B cell (primary cell): Measurements from ENCODE around the gene INTS6L. TPM values are rescaled to one million over a fixed set of nuclear protein-coding genes. Genes with fewer than 3 reads are reported as not detected.

ENCODE experiments used
- ATAC-seq: fragments of 200-7000 bp; cut with Tn5 transposase; one replicate; pipeline ENCODE4 v1.10.0; 2021; ENCODE audit warnings: low read depth, mild to moderate bottlenecking, moderate number of reproducible peaks, moderate library complexity
- CTCF ChIA-PET: fragments of 350-600 bp; sonication (Branson Sonifier 250); formaldehyde crosslinking; loops from one replicate; lab custom pipeline; 2021; ENCODE audit warnings: antibody characterized with exemption, inconsistent platforms; lab: Charles Lee
- POLR2A ChIA-PET: fragments of 350-600 bp; sonication (Branson Sonifier 250); formaldehyde crosslinking; loops from one replicate; lab custom pipeline; 2021; ENCODE audit warnings: antibody characterized with exemption; lab: Charles Lee
- DNase-seq: peaks from one replicate; pipeline ENCODE4 v3.0.0; 2013
- H2AFZ ChIP-seq: 2 replicates; pipeline ENCODE4 v1.6.1; 2012; ENCODE audit warnings: mild to moderate bottlenecking, low read depth, low read length; ENCODE audit not compliant: insufficient read depth, poor library complexity, severe bottlenecking
- H3K27ac ChIP-seq, 2 donors: 1 replicate in 1 of 2; 2 replicates in 1 of 2; pipeline ENCODE4 v1.5.1; 2012 to 2013; ENCODE audit warnings: low read length in 2 of 2, mild to moderate bottlenecking in 2 of 2, moderate library complexity in 1 of 2
- H3K27me3 ChIP-seq, 4 experiments: fragments of 200-600 bp in 1 of 4; sonication (generic) in 1 of 4; replicated peaks in 1 of 4; 1 replicate in 2 of 4; 2 replicates in 2 of 4; pipeline versions ENCODE4 v1.6.1 to v1.7.0; 2013 to 2016; ENCODE audit warnings: low read length in 3 of 4, mild to moderate bottlenecking in 2 of 4, mixed read lengths in 1 of 4, moderate library complexity in 1 of 4; ENCODE audit not compliant: insufficient read depth in 4 of 4, control insufficient read depth in 3 of 4; ENCODE audit errors: control extremely low read depth in 1 of 4
- H3K36me3 ChIP-seq, 2 experiments: replicated peaks in 1 of 2; 1 replicate in 1 of 2; 2 replicates in 1 of 2; pipeline versions ENCODE4 v1.6.1 to v1.7.1; 2013; ENCODE audit warnings: low read length in 1 of 2; ENCODE audit not compliant: insufficient read depth in 2 of 2, control insufficient read depth in 1 of 2; ENCODE audit errors: control extremely low read depth in 1 of 2, extremely low read depth in 1 of 2
- H3K4me1 ChIP-seq, 2 donors: fragments of 200-600 bp in 1 of 2; sonication (generic) in 1 of 2; 1 replicate in 1 of 2; 2 replicates in 1 of 2; pipeline versions ENCODE4 v1.5.1 to v1.6.1; 2013 to 2017; ENCODE audit warnings: low read length in 2 of 2; ENCODE audit not compliant: control insufficient read depth in 2 of 2, insufficient read depth in 2 of 2
- H3K4me2 ChIP-seq: replicated peaks from 2 replicates; pipeline ENCODE3; 2012; ENCODE audit warnings: mild to moderate bottlenecking, low read depth, low read length; ENCODE audit not compliant: poor library complexity, severe bottlenecking
- H3K4me3 ChIP-seq, 5 experiments: fragments of 200-600 bp in 1 of 5; sonication (generic) in 1 of 5; 1 replicate in 3 of 5; 2 replicates in 2 of 5; pipeline versions ENCODE4 v1.5.1 to v1.7.0; 2011 to 2016; ENCODE audit warnings: low read length in 4 of 5, mild to moderate bottlenecking in 4 of 5, low read depth in 2 of 5, control low read depth in 1 of 5, moderate library complexity in 1 of 5; ENCODE audit not compliant: insufficient read depth in 1 of 5; ENCODE audit errors: control extremely low read depth in 1 of 5, extremely low read depth in 1 of 5
- H3K79me2 ChIP-seq: fragments of 200-600 bp; sonication (generic); one replicate; pipeline ENCODE4 v1.6.0; 2016; ENCODE audit warnings: low read length; ENCODE audit not compliant: control insufficient read depth, insufficient read depth
- H3K9ac ChIP-seq: fragments of 200-600 bp; sonication (generic); 2 replicates; pipeline ENCODE4 v1.6.1; 2017; ENCODE audit warnings: mild to moderate bottlenecking, low read length, moderate library complexity
- H3K9me3 ChIP-seq, 3 donors: one replicate each; pipeline versions ENCODE4 v1.6.1 to v1.7.1; 2013; ENCODE audit warnings: low read length in 2 of 3; ENCODE audit not compliant: control insufficient read depth in 2 of 3, insufficient read depth in 1 of 3; ENCODE audit errors: control extremely low read depth in 1 of 3
- H4K20me1 ChIP-seq: 2 replicates; pipeline ENCODE4 v1.6.0; 2012; ENCODE audit warnings: mild to moderate bottlenecking, low read length; ENCODE audit not compliant: insufficient read depth, control insufficient read depth, poor library complexity, severe bottlenecking
- H3K27ac Mint-ChIP-seq: one replicate; pipeline ENCODE4 v1.8.0; 2021; ENCODE audit warnings: mixed read lengths
- H3K27me3 Mint-ChIP-seq: one replicate; pipeline ENCODE4 v1.8.0; 2021; ENCODE audit warnings: mixed read lengths
- H3K4me1 Mint-ChIP-seq: one replicate; pipeline ENCODE4 v1.8.0; 2021; ENCODE audit warnings: mixed read lengths
- H3K4me3 Mint-ChIP-seq: one replicate; pipeline ENCODE4 v1.8.0; 2021; ENCODE audit warnings: mixed read lengths
- H3K9me3 Mint-ChIP-seq: one replicate; pipeline ENCODE4 v1.8.0; 2022; ENCODE audit warnings: mixed read lengths; ENCODE audit not compliant: insufficient read depth
- CTCF ChIP-seq: fragments of 200-600 bp; IDR thresholded peaks from one replicate; pipeline ENCODE4 v1.8.0; 2022; ENCODE audit warnings: antibody characterized with exemption, mild to moderate bottlenecking
- EZH2 ChIP-seq: IDR thresholded peaks from 2 replicates; pipeline ENCODE4 v1.6.1; 2012; ENCODE audit warnings: borderline replicate concordance, low read depth, mild to moderate bottlenecking, moderate library complexity, low read length; ENCODE audit not compliant: insufficient read depth, poor library complexity, severe bottlenecking
- WGBS: methylation state at CpG from one replicate; pipeline ENCODE4 v1.1.5; 2013; ENCODE audit warnings: missing lambda C conversion rate; ENCODE audit not compliant: insufficient coverage; 5-methylcytosine and 5-hydroxymethylcytosine counted together
- intact Hi-C: fragments of 100-400 bp; cut with micrococcal nuclease; formaldehyde crosslinking; loops from one replicate; pipeline ENCODE4 v1.10.0; 2022
- polyA plus RNA-seq: library from polyadenylated mRNA; depleted of rRNA; stranded (reverse); fragments of >200 nt; gene quantifications from 2 replicates; pipeline ENCODE4 v1.2.3, GENCODE V29; 2012
- total RNA-seq, 2 donors: library from RNA; stranded (reverse); fragments of 120-200 nt in 1 of 2; gene quantifications; 1 replicate in 1 of 2; 2 replicates in 1 of 2; pipeline versions ENCODE4 v1.2.3 to v1.2.4, GENCODE V29; 2013 to 2022

INTS6L gene
- total and polyA plus RNA-seq, 2 donors (not counting 1 experiment from before 2014, with no cell fraction given) = 45.0 to 46.2 TPM

DNA sequence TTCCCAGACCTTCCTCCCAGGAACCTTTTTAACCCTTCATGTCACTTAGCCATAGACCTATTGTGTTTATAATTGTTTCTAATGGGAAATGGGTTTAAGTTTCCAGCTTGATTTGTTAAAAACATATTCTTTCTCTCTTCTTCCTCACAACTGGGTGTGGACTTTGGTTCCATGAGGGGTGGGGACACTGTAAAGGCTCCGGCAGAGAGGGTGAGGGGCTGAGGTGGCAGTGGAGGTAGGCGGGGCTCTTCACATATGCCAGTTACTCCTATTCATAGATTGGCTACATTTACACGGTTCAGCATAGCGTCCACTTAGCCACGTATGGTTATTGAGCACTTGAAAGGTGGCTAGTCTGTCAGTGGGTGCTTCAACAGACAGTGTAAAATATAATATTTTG is 7.8 kb downstream of the INTS6L start:
- H3K9me3 ChIP-seq = no peaks in the 10 kb centered on the region
- H3K36me3 ChIP-seq = no peaks in the 10 kb centered on the region
- H3K27me3 ChIP-seq = no peaks in the 10 kb centered on the region
- no peak overlapping the region for H2AFZ ChIP-seq
- Mint-ChIP-seq H3K9me3 (no peaks in the 10 kb centered on the region), H3K4me3 (no peak overlapping the region), H3K4me1 (peaks cover 53% of the 10 kb centered on the region), H3K27me3 (no peaks in the 10 kb centered on the region), H3K27ac (no peak overlapping the region)
- no CpG with 5 or more reads among the region's 5 CpGs for WGBS
- H3K4me1 ChIP-seq = peaks cover 0 to 7% of the 10 kb centered on the region in 2 donors
- ChIA-PET CTCF (no interaction called here), POLR2A (no interaction called here)
- H3K4me3 ChIP-seq = no peak overlapping the region
- ATAC-seq (no peak), DNase-seq (no peak)
- H3K79me2 ChIP-seq = peaks cover 35% of the 10 kb centered on the region
- intact Hi-C loops = no loop called here
- peaks cover 8% of the 10 kb centered on the region for H4K20me1 ChIP-seq
- H3K27ac ChIP-seq = no peak overlapping the region
- no peak overlapping the region for H3K9ac ChIP-seq
- H3K4me2 ChIP-seq = no peak overlapping the region
- TF ChIP-seq EZH2 (no peak), CTCF (no peak)

DNA sequence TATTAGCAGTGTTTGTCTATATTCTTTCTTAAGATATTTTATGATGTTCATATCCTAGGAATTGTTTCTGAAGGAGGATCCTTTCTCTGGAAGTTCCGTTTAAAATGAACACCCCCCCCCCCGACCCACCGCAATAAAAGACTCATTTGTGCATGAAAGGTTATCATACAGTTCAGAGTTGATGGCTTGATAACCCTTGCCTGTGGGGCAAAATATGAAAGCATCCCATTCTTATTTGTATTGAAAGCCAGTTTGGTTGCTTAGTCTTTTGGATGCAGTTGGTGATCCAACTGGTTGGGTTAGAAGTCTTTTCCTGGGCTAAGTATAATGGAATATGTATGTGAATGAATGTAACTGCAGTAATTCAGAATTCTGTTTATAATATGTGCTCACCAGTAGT is 8.3 kb downstream of the INTS6L start:
- no peak for DNase-seq
- H3K4me1 ChIP-seq = peaks cover 0 to 7% of the 10 kb centered on the region in 2 donors
- Mint-ChIP-seq H3K4me1 (peaks cover 50% of the 10 kb centered on the region), H3K4me3 (no peak overlapping the region), H3K27me3 (no peaks in the 10 kb centered on the region), H3K27ac (no peak overlapping the region), H3K9me3 (no peaks in the 10 kb centered on the region)
- no peaks in the 10 kb centered on the region for H3K9me3 ChIP-seq
- no peak overlapping the region for H3K4me3 ChIP-seq
- no peak overlapping the region for H3K27ac ChIP-seq
- H3K36me3 ChIP-seq = no peaks in the 10 kb centered on the region
- peaks cover 8% of the 10 kb centered on the region for H4K20me1 ChIP-seq
- H2AFZ ChIP-seq = no peak overlapping the region
- TF ChIP-seq EZH2 = no peak
- no peak for TF ChIP-seq CTCF
- ChIA-PET CTCF (no interaction called here), POLR2A (no interaction called here)
- H3K9ac ChIP-seq = no peak overlapping the region
- peaks cover 31% of the 10 kb centered on the region for H3K79me2 ChIP-seq
- intact Hi-C loops = no loop called here
- WGBS = no CpG with 5 or more reads among the region's 3 CpGs
- no peaks in the 10 kb centered on the region for H3K27me3 ChIP-seq
- no peak for ATAC-seq
- H3K4me2 ChIP-seq = no peak overlapping the region
